ENCODE measurements around the gene SH2B2. TPM values are rescaled to one million over a fixed set of nuclear protein-coding genes. Genes with fewer than 3 reads are reported as not detected.

Gene SH2B2
- 7.0 and 16.5 TPM in 2 replicates for total RNA-seq (2014; rRNA removed; shearing (Covaris generic); ENCODE audit: low replicate concordance)

GRCh38 chr7:102286237-102287110 is at the start of gene SH2B2:
Gene SH2B2, plus strand, starts transcription at chr7:102286868. Its CDS starts 13,683 bp downstream, at chr7:102300551.
- in situ Hi-C loops (cut with HindIII; ENCODE audit: low pct_unique_long_range_greater_than_20kb, low sequenced_read_pairs) = no loop called here
- DNase-seq (ENCODE audit: low read depth) = peak; percentile 60

DNA sequence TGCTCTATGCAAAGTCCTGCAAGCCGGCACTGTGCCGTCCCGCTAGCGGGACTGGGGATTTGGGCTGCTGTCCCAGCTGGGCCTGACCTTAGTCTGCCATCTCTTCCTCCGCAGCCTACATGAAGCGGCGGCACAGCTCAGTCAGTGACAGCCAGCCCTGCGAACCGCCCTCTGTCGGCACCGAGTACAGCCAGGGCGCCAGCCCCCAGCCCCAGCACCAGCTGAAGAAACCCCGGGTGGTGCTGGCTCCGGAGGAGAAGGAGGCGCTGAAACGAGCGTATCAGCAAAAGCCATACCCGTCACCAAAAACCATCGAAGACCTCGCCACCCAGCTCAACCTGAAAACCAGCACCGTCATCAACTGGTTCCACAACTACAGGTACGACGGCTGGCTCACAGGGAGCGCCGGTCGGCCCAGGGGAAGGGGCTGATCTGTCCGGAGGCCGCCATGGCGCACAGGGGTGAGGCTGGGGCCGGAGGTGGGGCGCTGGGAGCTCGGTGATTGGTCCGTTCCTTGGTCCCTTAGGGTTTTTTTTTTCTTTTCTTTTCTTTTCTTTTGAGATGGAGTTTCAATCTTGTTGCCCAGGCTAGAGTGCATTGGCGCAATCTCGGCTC is 47.4 kb upstream of the SH2B2 start:
- in situ Hi-C loops (cut with HindIII; ENCODE audit: low pct_unique_long_range_greater_than_20kb, low sequenced_read_pairs) = no loop called here
- no peak for DNase-seq (ENCODE audit: low read depth)

DNA sequence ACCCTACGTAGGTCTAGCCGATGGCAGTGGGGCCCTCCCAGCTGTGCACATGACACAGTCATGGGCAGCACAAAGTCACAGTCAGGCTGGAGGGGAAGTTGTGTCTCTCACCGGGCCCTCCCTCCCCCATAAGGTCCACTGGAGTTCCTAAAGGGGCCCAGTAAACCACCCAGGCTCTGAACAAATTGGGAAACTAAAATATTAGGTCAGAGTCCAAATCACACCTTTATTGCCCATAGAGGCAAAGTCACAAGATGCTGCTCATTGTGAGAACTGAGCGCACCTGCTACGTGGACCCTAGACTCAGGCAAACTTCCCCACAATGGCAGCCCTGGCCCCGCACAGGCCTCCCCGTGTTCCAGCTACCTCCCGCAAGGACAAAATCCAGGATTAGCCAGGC is 45.2 kb upstream of the SH2B2 start:
- in situ Hi-C loops (cut with HindIII; ENCODE audit: low pct_unique_long_range_greater_than_20kb, low sequenced_read_pairs) = no loop called here
- no peak for DNase-seq (ENCODE audit: low read depth)

- in situ Hi-C loops (cut with HindIII; ENCODE audit: low pct_unique_long_range_greater_than_20kb, low sequenced_read_pairs) = no loop called here
- no peak for DNase-seq (ENCODE audit: low read depth)
These were observed 42.1 kb upstream of the SH2B2 start for GRCh38 chr7:102244601-102245000.

- no peak for DNase-seq (ENCODE audit: low read depth)
- in situ Hi-C loops (cut with HindIII; ENCODE audit: low pct_unique_long_range_greater_than_20kb, low sequenced_read_pairs) = no loop called here
These were observed 38.6 kb upstream of the SH2B2 start for GRCh38 chr7:102248081-102248455.

DNA sequence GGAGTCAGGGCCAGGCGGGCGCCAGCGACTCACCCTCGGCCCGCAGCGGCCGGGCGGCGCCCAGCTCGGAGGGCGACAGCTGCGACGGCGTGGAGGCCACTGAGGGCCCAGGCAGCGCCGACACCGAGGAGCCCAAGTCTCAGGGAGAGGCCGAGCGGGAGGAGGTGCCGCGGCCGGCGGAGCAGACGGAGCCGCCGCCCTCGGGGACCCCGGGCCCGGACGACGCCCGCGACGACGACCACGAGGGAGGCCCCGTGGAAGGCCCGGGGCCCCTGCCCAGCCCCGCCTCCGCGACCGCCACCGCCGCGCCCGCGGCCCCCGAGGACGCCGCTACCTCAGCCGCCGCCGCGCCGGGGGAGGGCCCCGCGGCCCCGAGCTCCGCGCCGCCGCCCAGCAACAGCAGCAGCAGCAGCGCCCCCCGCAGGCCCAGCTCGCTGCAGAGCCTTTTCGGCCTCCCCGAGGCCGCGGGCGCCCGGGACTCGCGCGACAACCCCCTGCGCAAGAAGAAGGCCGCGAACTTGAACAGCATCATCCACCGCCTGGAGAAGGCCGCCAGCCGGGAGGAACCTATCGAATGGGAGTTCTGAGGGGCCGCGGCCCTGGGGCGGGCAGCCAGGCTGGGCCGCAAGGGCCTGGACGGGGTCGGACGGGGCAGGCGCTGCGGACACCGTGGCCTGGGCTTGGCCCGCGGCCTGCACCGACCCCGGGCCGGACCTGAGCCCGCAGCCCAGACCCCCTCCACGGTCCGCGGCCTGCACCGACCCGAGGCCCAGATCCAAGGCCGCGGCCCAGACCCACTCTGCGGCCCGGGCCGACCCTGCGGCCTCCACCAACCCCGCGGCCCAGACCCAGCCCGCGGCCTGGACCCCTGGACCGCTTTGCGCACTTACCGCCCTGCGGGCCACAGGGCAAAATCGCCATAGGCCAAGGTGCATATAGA is 37.9 kb upstream of the SH2B2 start:
- no peak for DNase-seq (ENCODE audit: low read depth)
- in situ Hi-C loops (cut with HindIII; ENCODE audit: low pct_unique_long_range_greater_than_20kb, low sequenced_read_pairs) = no loop called here

DNA sequence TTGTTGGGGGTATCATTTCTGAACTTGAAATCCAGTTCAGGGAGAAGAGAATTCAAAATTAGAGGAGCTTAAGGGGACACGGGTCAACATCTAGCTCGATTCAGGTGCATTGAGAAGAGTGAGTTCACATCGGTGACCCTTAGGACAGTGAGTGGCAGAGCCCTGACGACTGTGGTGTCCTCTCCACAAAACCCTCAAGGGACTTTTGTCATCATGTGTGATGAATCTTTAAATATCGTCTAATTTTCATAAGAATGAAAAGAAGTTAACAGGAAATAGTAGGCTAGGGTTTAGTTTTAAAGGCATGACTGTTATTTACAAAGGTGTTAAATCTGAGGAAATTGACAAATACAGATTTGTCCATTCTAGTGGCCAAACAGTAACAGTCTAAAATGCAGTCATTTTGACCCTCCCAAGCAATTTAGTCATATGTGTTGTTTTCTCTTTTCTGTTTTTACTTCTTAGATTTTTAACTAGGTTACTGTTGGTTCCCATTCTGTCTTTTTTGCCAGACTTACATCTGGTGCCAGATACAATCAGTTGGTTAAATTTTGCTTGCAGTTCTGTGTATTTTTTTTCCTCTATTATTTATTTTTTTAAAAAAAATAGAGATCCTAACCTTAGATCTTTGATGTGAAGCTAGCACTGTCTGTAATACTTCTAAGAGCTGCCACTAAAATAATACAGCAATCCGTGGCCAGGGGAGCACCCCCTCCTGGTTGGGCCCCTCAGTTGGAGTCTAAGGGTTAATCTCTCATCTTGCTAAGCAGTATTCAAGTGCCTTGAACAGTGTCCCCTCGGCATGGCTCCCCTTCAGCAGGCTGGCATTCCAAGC is 34.9 kb upstream of the SH2B2 start:
- in situ Hi-C loops (cut with HindIII; ENCODE audit: low pct_unique_long_range_greater_than_20kb, low sequenced_read_pairs) = no loop called here
- DNase-seq (ENCODE audit: low read depth) = no peak

DNA sequence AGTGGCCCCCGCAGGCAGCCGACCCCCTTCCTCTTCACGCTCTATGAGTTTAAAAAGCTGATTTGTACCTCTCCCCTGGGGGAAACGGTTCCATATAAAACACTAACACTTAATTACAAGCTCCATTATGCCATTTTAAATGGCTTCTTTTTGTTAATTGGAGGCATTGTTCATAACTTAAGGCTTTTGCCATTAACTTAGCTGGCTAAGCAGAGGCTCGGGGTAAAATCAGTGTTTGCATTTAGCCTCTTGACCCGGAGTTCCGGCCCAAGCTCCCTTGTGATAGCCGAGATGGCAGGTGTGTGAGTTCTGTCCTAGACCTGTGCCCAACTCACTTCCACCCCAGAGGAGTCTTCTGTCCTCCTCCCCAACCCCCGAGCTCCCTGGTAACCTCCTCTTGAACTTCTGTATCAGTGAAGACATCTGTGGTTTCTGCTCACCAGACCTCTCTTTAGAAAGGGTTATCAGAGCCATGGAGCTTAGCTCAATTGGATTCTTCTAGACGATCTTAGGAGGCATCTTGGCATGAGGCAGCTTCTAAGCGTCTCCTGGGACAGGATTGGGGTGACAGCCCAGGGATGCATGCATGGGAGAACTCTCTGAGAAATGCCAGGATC is 34.2 kb upstream of the SH2B2 start:
- no peak for DNase-seq (ENCODE audit: low read depth)
- in situ Hi-C loops (cut with HindIII; ENCODE audit: low pct_unique_long_range_greater_than_20kb, low sequenced_read_pairs) = no loop called here

DNA sequence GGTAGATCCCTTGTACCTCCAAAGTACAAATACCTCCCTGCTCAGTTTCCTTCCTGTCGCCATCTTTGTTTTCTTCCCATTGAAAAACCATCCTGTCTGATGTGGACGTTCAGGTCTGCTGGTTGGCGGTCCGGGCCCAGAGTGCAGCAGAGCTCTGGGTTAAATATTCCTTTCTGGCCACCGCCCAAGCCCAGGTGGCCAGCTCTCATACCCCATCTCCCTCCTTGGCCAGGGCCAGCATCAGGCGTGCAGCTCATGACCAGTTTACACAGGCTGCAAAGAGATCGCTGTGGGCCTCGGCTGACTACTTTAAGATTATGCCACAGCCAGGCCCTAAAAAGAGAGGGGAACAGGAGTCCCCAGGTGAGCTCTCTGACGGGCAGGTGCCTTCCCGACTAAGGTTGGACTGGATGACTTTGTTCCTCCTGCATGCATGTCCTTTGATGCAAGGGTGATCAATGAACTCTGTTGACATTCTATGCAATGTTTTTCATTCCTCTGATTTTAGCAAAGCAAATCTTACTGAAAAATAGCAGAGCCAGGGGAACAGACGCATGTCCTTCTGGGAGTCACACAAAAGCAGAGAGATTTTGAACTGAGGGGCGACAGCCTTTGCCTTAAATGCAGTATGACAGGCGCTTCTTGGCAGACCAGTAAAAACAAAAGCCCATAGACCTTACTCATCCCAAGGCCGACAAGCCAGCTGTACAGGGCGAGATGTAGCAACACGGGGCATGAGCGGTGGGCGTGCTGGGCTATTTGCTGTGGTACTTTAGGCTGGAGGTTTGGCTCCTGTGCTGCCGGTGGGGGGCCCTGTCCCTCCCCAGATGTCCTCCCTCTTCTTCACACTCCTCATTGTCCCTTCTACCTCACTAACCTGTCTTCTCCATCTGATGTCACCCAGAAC is 33.3 kb upstream of the SH2B2 start:
- in situ Hi-C loops (cut with HindIII; ENCODE audit: low pct_unique_long_range_greater_than_20kb, low sequenced_read_pairs) = no loop called here

GRCh38 chr7:102253973-102254370 is 32.7 kb upstream of the SH2B2 start:
- in situ Hi-C loops (cut with HindIII; ENCODE audit: low pct_unique_long_range_greater_than_20kb, low sequenced_read_pairs) = no loop called here
- no peak for DNase-seq (ENCODE audit: low read depth)

More for the DNA sequence above, 33.3 kb upstream of the SH2B2 start:
- no peak for DNase-seq (ENCODE audit: low read depth)

- in situ Hi-C loops (cut with HindIII; ENCODE audit: low pct_unique_long_range_greater_than_20kb, low sequenced_read_pairs) = no loop called here
- DNase-seq (ENCODE audit: low read depth) = no peak
These were observed 32.1 kb upstream of the SH2B2 start for GRCh38 chr7:102254521-102254920.

- DNase-seq (ENCODE audit: low read depth) = no peak
- in situ Hi-C loops (cut with HindIII; ENCODE audit: low pct_unique_long_range_greater_than_20kb, low sequenced_read_pairs) = no loop called here
These were observed 31.2 kb upstream of the SH2B2 start for GRCh38 chr7:102255501-102255900.

DNA sequence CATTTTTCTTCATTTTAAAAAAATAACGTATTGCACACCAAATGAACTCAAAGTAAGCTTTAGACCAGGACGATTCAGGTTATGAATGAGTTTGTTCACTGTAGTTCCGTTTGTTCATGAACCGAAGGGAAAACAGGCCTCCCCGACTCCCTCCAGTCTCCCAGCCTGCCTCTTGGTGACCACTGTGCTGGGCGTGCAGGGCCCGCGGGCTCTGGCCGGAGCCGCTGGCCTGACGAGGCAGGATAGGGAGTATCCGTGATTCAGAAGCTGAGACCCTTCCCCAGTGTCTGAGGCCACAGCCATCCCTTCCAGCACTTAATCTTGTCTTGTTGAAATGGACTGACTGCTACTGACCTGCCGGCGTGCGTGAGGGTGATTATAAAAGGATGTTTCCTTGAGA is 30.8 kb upstream of the SH2B2 start:
- DNase-seq (ENCODE audit: low read depth) = no peak
- in situ Hi-C loops (cut with HindIII; ENCODE audit: low pct_unique_long_range_greater_than_20kb, low sequenced_read_pairs) = no loop called here

GRCh38 chr7:102258073-102258748 is 28.5 kb upstream of the SH2B2 start:
- no peak for DNase-seq (ENCODE audit: low read depth)
- in situ Hi-C loops (cut with HindIII; ENCODE audit: low pct_unique_long_range_greater_than_20kb, low sequenced_read_pairs) = no loop called here

DNA sequence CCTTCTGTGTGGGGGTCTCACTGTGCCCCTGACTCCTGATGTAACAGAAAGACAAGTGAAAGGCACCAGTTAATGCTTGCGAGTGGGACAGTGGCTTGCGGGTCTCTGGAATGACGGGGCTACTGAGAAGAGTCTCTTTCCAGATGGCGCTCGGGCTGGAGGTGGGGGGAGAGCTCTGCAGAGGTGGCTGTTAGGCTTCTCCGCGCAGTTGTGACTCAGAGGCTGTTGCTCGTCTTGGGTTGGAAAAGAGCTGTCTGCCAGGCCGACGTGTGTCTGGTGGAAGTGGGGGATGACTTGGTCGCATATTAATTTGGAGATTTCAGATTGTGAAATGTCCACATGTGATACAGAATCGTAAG is 27.9 kb upstream of the SH2B2 start:
- in situ Hi-C loops (cut with HindIII; ENCODE audit: low pct_unique_long_range_greater_than_20kb, low sequenced_read_pairs) = no loop called here
- DNase-seq (ENCODE audit: low read depth) = no peak

DNA sequence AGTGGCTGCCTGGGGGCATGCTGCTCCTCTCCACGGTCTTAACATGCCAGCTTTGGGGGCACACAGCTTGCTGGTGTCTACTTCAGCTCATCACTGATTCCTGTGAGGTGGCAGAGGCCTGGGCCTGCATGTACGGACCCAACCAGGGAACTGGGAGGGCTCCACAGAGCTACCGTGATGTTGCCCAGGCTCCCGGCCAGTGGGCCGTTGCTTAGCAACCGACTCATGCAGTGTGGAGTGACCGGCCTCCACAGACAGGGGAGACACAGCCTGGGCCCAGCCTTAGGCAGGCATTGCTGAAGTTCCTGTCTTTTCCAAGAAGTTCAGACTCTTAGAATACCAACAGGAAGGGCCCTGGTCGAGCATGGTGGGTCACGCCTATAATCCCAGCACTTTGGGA is 25.8 kb upstream of the SH2B2 start:
- in situ Hi-C loops (cut with HindIII; ENCODE audit: low pct_unique_long_range_greater_than_20kb, low sequenced_read_pairs) = no loop called here
- no peak for DNase-seq (ENCODE audit: low read depth)

All from Caki2 (cell line).